ENCODE data around the gene FBXO47. TPM values are rescaled to one million over a fixed set of nuclear protein-coding genes. Genes with fewer than 3 reads are reported as not detected.
"Not testable (repeated sequence)": the region's sequence is repeated elsewhere in the genome, so short reads cannot be mapped to it uniquely, and the experiment has no call there.

FBXO47 gene
- total RNA-seq, 2 donors from 2014 or later: not detected

GRCh38 chr17:38982858-38983746, 15.9 kb upstream of the FBXO47 start:
- DNase-seq: peak in 1 of 2 donors; percentile 35
- peak; percentile 67 for ATAC-seq

GRCh38 chr17:38981636-38982035, 14.4 kb upstream of the FBXO47 start:
- no peak for DNase-seq
- intact Hi-C loops (cut with DNase I, micrococcal nuclease): loop anchor here (5.0 to 10.0 kb wide), 2 partner anchors 171 to 173 kb away; partner anchors contain the start of gene PLXDC1 (in 2 of the 2)
- no peak for ATAC-seq

More at GRCh38 chr17:38982858-38983746, 15.9 kb upstream of the FBXO47 start:
- intact Hi-C loops (cut with DNase I, micrococcal nuclease): loop anchor here (5.0 to 10.0 kb wide), 2 partner anchors 169 to 172 kb away; partner anchors contain the start of gene PLXDC1 (in 2 of the 2)

- no peak for ATAC-seq
Measured at GRCh38 chr17:38980490-38981217, 13.5 kb upstream of the FBXO47 start.

GRCh38 chr17:38978180-38978579, 11.0 kb upstream of the FBXO47 start:
- DNase-seq (no peak), ATAC-seq (no peak)
- intact Hi-C loops (cut with DNase I, micrococcal nuclease): no loop called here

More at GRCh38 chr17:38980490-38981217, 13.5 kb upstream of the FBXO47 start:
- intact Hi-C loops (cut with DNase I, micrococcal nuclease): loop anchor here (5.0 to 10.0 kb wide), 2 partner anchors 172 to 174 kb away; partner anchors contain the start of gene PLXDC1 (in 2 of the 2)
- DNase-seq: no peak

GRCh38 chr17:38976187-38976551, 9.0 kb upstream of the FBXO47 start:
- DNase-seq; ATAC-seq; intact Hi-C loops (cut with DNase I, micrococcal nuclease): not testable (repeated sequence)

- ATAC-seq: no peak
Measured at GRCh38 chr17:38970804-38971203, 3.6 kb upstream of the FBXO47 start.

GRCh38 chr17:38970128-38970527, 2.9 kb upstream of the FBXO47 start:
- ATAC-seq (no peak), DNase-seq (no peak)
- intact Hi-C loops (cut with DNase I, micrococcal nuclease): no loop called here

More at GRCh38 chr17:38970804-38971203, 3.6 kb upstream of the FBXO47 start:
- intact Hi-C loops (cut with DNase I, micrococcal nuclease): no loop called here
- DNase-seq: no peak

- intact Hi-C loops (cut with DNase I, micrococcal nuclease): no loop called here
- no peak for DNase-seq
- no peak for ATAC-seq
Measured at GRCh38 chr17:38969281-38969680, 2.1 kb upstream of the FBXO47 start.

GRCh38 chr17:38961413-38961812, 5.8 kb downstream of the FBXO47 start:
- ATAC-seq: no peak
- intact Hi-C loops (cut with DNase I, micrococcal nuclease): no loop called here
- DNase-seq: no peak

- intact Hi-C loops (cut with DNase I, micrococcal nuclease): no loop called here
- no peak for ATAC-seq
Measured at GRCh38 chr17:38960402-38960801, 6.8 kb downstream of the FBXO47 start.

GRCh38 chr17:38959508-38959907, 7.7 kb downstream of the FBXO47 start:
- intact Hi-C loops (cut with DNase I, micrococcal nuclease): no loop called here
- no peak for ATAC-seq
- DNase-seq: no peak

More at GRCh38 chr17:38960402-38960801, 6.8 kb downstream of the FBXO47 start:
- DNase-seq: no peak

- ATAC-seq (no peak), DNase-seq (no peak)
- intact Hi-C loops (cut with DNase I, micrococcal nuclease): no loop called here
Measured at GRCh38 chr17:38958756-38959155, 8.4 kb downstream of the FBXO47 start.

GRCh38 chr17:38958326-38958725, 8.9 kb downstream of the FBXO47 start:
- DNase-seq: no peak
- intact Hi-C loops (cut with DNase I, micrococcal nuclease): no loop called here
- no peak for ATAC-seq

- intact Hi-C loops (cut with DNase I, micrococcal nuclease); DNase-seq; ATAC-seq: not testable (repeated sequence)
Measured at GRCh38 chr17:38953800-38954199, 13.4 kb downstream of the FBXO47 start.

- DNase-seq: no peak
- intact Hi-C loops (cut with DNase I, micrococcal nuclease): no loop called here
- no peak for ATAC-seq
Measured at GRCh38 chr17:38947189-38947588, 20.0 kb downstream of the FBXO47 start.

- intact Hi-C loops (cut with DNase I, micrococcal nuclease): no loop called here
- DNase-seq (no peak), ATAC-seq (no peak)
Measured at GRCh38 chr17:38943607-38944006, 23.6 kb downstream of the FBXO47 start.

GRCh38 chr17:38942696-38943334, 24.4 kb downstream of the FBXO47 start:
- DNase-seq (no peak), ATAC-seq (no peak)
- intact Hi-C loops (cut with DNase I, micrococcal nuclease): no loop called here

- no peak for DNase-seq
- no peak for ATAC-seq
- intact Hi-C loops (cut with DNase I, micrococcal nuclease): no loop called here
Measured at GRCh38 chr17:38940404-38940803, 26.8 kb downstream of the FBXO47 start.

GRCh38 chr17:38939987-38940386, 27.2 kb downstream of the FBXO47 start:
- ATAC-seq (no peak), DNase-seq (no peak)
- intact Hi-C loops (cut with DNase I, micrococcal nuclease): no loop called here

Data from left colon (tissue), 2 donors.